ENCODE data around the gene MYADML2. TPM values are rescaled to one million over a fixed set of nuclear protein-coding genes. Genes with fewer than 3 reads are reported as not detected.
A peak's percentile ranks its signal among the peaks of the same experiment; 100 is the strongest.

Gene MYADML2
- total RNA-seq, 1 experiment from 2014 or later = not detected

- H3K4me3 ChIP-seq = no peak overlapping the region; the same call in 1 of the 2 replicates
- H3F3A ChIP-seq (ENCODE audit: insufficient read depth, low read depth) = peaks cover 12% of the 10 kb centered on the region
- H3K9me2 ChIP-seq (ENCODE audit: insufficient read depth) = no peaks in the 10 kb centered on the region
- peak overlapping the region; percentile 57; the same call in 1 of the 2 replicates for H3K4me2 ChIP-seq
- CTCF ChIA-PET = interaction anchor here (0.5 to 2.0 kb wide), 11 partner anchors 21 to 457 kb away, joined by 3 to 18 read pairs (median 3); partner anchors contain the start of genes CENPX, DUS1L, LRRC45 and MAFG
- no peak overlapping the region for H2AFZ ChIP-seq
- intact Hi-C loops (cut with micrococcal nuclease; ENCODE audit: unreplicated experiment) = no loop called here
- H3K36me3 ChIP-seq (ENCODE audit: low read depth) = no peaks in the 10 kb centered on the region
- no peak for DNase-seq
- no peak for TF ChIP-seq EZH2 (IDR thresholded peaks at IDR 0.05; ENCODE audit: low read depth)
- no peak for TF ChIP-seq CTCF (conservative IDR thresholded peaks at IDR 0.05)
- POLR2A ChIA-PET (ENCODE audit: unreplicated experiment) = interaction anchor here (0.6 to 1.2 kb wide), 2 partner anchors 24 to 86 kb away, joined by 4 to 7 read pairs; partner anchors contain the start of gene PYCR1
- no peaks in the 10 kb centered on the region for H3K27me3 ChIP-seq (ENCODE audit: insufficient read depth, low read depth)
- no peaks in the 10 kb centered on the region for H3K4me1 ChIP-seq (replicated peaks; ENCODE audit: insufficient read depth)
- H3K79me2 ChIP-seq (ENCODE audit: low read depth) = no peaks in the 10 kb centered on the region
- H3K27ac ChIP-seq = no peak overlapping the region
- H4K20me1 ChIP-seq (ENCODE audit: insufficient read depth) = no peaks in the 10 kb centered on the region
- H3K9me3 ChIP-seq (ENCODE audit: insufficient read depth, low read depth) = no peaks in the 10 kb centered on the region
- no TSS peak for BruUV-seq (replicated peaks)
Observed at GRCh38 chr17:81960130-81960958, 13.3 kb upstream of the MYADML2 start.

- peak overlapping the region; percentile 57 for H3K4me2 ChIP-seq
- no peaks in the 10 kb centered on the region for H3K9me2 ChIP-seq (ENCODE audit: insufficient read depth)
- POLR2A ChIA-PET (ENCODE audit: unreplicated experiment) = interaction anchor here (1.2 kb wide), 1 partner anchor 23 kb away, joined by 4 read pairs; the partner anchor contains the start of gene PYCR1
Observed at GRCh38 chr17:81959362-81960129, 12.5 kb upstream of the MYADML2 start.

More at GRCh38 chr17:81959362-81960129, 12.5 kb upstream of the MYADML2 start:
- no TSS peak for BruUV-seq (replicated peaks)
- no peaks in the 10 kb centered on the region for H3K79me2 ChIP-seq (ENCODE audit: low read depth)
- intact Hi-C loops (cut with micrococcal nuclease; ENCODE audit: unreplicated experiment) = loop anchor here (1.0 kb wide), 1 partner anchor 62 kb away; no protein-coding TSS in a partner anchor
- peaks cover 9% of the 10 kb centered on the region for H3F3A ChIP-seq (ENCODE audit: insufficient read depth, low read depth)
- DNase-seq = peak in 1 of 2 experiments; percentile 74
- H3K36me3 ChIP-seq (ENCODE audit: low read depth) = no peaks in the 10 kb centered on the region
- H4K20me1 ChIP-seq (ENCODE audit: insufficient read depth) = no peaks in the 10 kb centered on the region
- peaks cover 6% of the 10 kb centered on the region; the same call in 1 of the 2 replicates for H3K4me1 ChIP-seq (replicated peaks; ENCODE audit: insufficient read depth)
- H2AFZ ChIP-seq = no peak overlapping the region
- H3K27ac ChIP-seq = no peak overlapping the region
- H3K27me3 ChIP-seq (ENCODE audit: insufficient read depth, low read depth) = no peaks in the 10 kb centered on the region
- H3K4me3 ChIP-seq = no peak overlapping the region; the same call in 1 of the 2 replicates
- no peaks in the 10 kb centered on the region for H3K9me3 ChIP-seq (ENCODE audit: insufficient read depth, low read depth)
- CTCF ChIA-PET = interaction anchor here (0.6 to 2.0 kb wide), 9 partner anchors 9 to 71 kb away, joined by 3 to 18 read pairs (median 4); partner anchors contain the start of genes CENPX, LRRC45 and MAFG
- TF ChIP-seq EZH2 (IDR thresholded peaks at IDR 0.05; ENCODE audit: low read depth) (no peak), CTCF (conservative IDR thresholded peaks at IDR 0.05) (peak; percentile 30; the same call in 1 of the 2 replicates)

Data from PC-9 (cell line).